Fibroblast of gingiva (primary cell): ENCODE data around the gene RFX8.

Experiments used
- DNase-seq: peaks from one replicate; pipeline ENCODE4 v3.0.0-alpha.2; 2011; ENCODE audit warnings: low read depth

The RFX8 gene

GRCh38 chr2:101348883-101349282 is 126.0 kb downstream of the RFX8 start:
- DNase-seq = no peak
